A673 (cell line): ENCODE measurements around the gene LNPK. TPM values are rescaled to one million over a fixed set of nuclear protein-coding genes. Genes with fewer than 3 reads are reported as not detected.

ENCODE experiments used
- BruUV-seq: library from RNA; stranded (reverse); fragments of 400-500 nt; replicated peaks from 2 replicates; lab custom pipeline; 2021; lab: Mats Ljungman, UMichigan
- CTCF ChIA-PET: fragments of 300-600 bp; sonication (Branson Sonifier 250); formaldehyde crosslinking; loops from one replicate; lab custom pipeline; 2022; ENCODE audit warnings: antibody characterized with exemption; lab: Charles Lee
- POLR2A ChIA-PET: fragments of 300-600 bp; sonication (Branson Sonifier 250); formaldehyde crosslinking; loops from one replicate; lab custom pipeline; 2022; ENCODE audit warnings: antibody characterized with exemption; ENCODE audit not compliant: low non-redundant PET; lab: Charles Lee
- DNase-seq: peaks from one replicate; pipeline ENCODE4 v3.0.0-alpha.2; 2015; ENCODE audit warnings: low spot score
- H3K27ac ChIP-seq: fragments of 200-600 bp; sonication (generic); 2 replicates; pipeline ENCODE4 v1.5.1; 2016; ENCODE audit warnings: mixed run types, low read depth, mild to moderate bottlenecking, mixed read lengths, antibody characterized with exemption, low read length; ENCODE audit not compliant: poor library complexity, severe bottlenecking
- H3K27me3 ChIP-seq: fragments of 200-600 bp; sonication (generic); replicated peaks from 2 replicates; pipeline ENCODE4 v1.6.1; 2017; ENCODE audit warnings: mixed run types, low read depth, mild to moderate bottlenecking, mixed read lengths, antibody characterized with exemption, low read length; ENCODE audit not compliant: insufficient read depth, poor library complexity
- H3K36me3 ChIP-seq: fragments of 200-600 bp; sonication (generic); 2 replicates; pipeline ENCODE4 v1.6.1; 2016; ENCODE audit warnings: mixed run types, mild to moderate bottlenecking, mixed read lengths, antibody characterized with exemption, low read length; ENCODE audit not compliant: insufficient read depth, poor library complexity, severe bottlenecking
- H3K4me1 ChIP-seq: fragments of 200-600 bp; sonication (generic); 2 replicates; pipeline ENCODE4 v1.6.1; 2017; ENCODE audit warnings: mixed run types, mild to moderate bottlenecking, mixed read lengths, antibody characterized with exemption, low read length; ENCODE audit not compliant: insufficient read depth, poor library complexity, severe bottlenecking
- H3K4me3 ChIP-seq: fragments of 200-600 bp; sonication (generic); 2 replicates; pipeline ENCODE4 v1.5.1; 2016; ENCODE audit warnings: low read depth, mixed run types, mild to moderate bottlenecking, mixed read lengths, low read length; ENCODE audit not compliant: poor library complexity, severe bottlenecking
- H3K9me3 ChIP-seq: fragments of 200-600 bp; sonication (generic); 2 replicates; pipeline ENCODE4 v1.6.1; 2016; ENCODE audit warnings: mixed run types, low read depth, mild to moderate bottlenecking, mixed read lengths, antibody characterized with exemption, low read length; ENCODE audit not compliant: poor library complexity, severe bottlenecking
- CTCF ChIP-seq: fragments of 300-800, 200-600 bp; sonication (generic); conservative IDR thresholded peaks from 2 replicates; pipeline ENCODE4 v1.5.1; 2017; ENCODE audit warnings: low read depth, mild to moderate bottlenecking, antibody characterized with exemption, low read length, moderate library complexity, mixed read lengths
- EZH2 ChIP-seq: fragments of 200-600 bp; sonication (generic); IDR thresholded peaks from 2 replicates; pipeline ENCODE4 v1.6.1; 2017; ENCODE audit warnings: borderline replicate concordance, low read depth, mild to moderate bottlenecking, mixed read lengths, antibody characterized with exemption, low read length; ENCODE audit not compliant: poor library complexity, severe bottlenecking
- intact Hi-C: fragments of 100-400 bp; cut with micrococcal nuclease; formaldehyde crosslinking; loops from one replicate; pipeline ENCODE4 v1.10.0; 2022; ENCODE audit not compliant: unreplicated experiment
- total RNA-seq: library from RNA; stranded (reverse); gene quantifications from 2 replicates; pipeline ENCODE4 v1.2.3, GENCODE V29; 2021

LNPK gene
- total RNA-seq, 1 experiment from 2014 or later, result 46.6 TPM

- peaks cover 14% of the 10 kb centered on the region for H3K27me3 ChIP-seq
- no peaks in the 10 kb centered on the region for H3K36me3 ChIP-seq
- no TSS peak for BruUV-seq
- intact Hi-C loops, result no loop called here
- POLR2A ChIA-PET, result no interaction called here
- no peaks in the 10 kb centered on the region for H3K9me3 ChIP-seq
- H3K27ac ChIP-seq, result no peak overlapping the region
- no peaks in the 10 kb centered on the region for H3K4me1 ChIP-seq
- CTCF ChIA-PET, result no interaction called here
- no peak for DNase-seq
- no peak for TF ChIP-seq CTCF
- TF ChIP-seq EZH2, result no peak
- no peak overlapping the region for H3K4me3 ChIP-seq
Measured at GRCh38 chr2:176024083-176024482, 22.0 kb upstream of the LNPK start.

GRCh38 chr2:176022048-176022447 is 20.0 kb upstream of the LNPK start:
- Histone ChIP-seq H3K4me1 (no peaks in the 10 kb centered on the region), H3K36me3 (no peaks in the 10 kb centered on the region), H3K9me3 (no peaks in the 10 kb centered on the region), H3K4me3 (no peak overlapping the region), H3K27ac (no peak overlapping the region), H3K27me3 (peaks cover 8% of the 10 kb centered on the region)
- no TSS peak for BruUV-seq
- POLR2A ChIA-PET, result no interaction called here
- intact Hi-C loops, result no loop called here
- CTCF ChIA-PET, result no interaction called here
- no peak for DNase-seq
- TF ChIP-seq CTCF (no peak), EZH2 (no peak)

DNA sequence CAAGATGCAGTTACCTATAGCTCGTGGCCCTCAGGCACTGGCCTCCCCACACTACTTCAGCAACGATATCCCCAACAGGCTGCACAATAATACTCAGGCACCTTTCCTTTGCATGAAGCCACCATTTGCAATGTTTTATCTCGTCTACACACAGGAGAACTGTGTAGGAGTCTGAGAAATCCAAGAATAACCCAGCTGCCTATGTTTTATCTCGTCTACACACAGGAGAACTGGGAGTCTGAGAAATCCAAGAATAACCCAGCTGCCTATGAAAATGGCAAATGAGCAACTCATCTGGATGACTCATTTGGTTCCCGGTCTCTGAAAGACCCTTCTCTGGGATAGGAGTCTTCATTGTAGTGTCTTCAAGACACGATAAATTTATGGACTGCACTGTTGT is 18.3 kb upstream of the LNPK start:
- CTCF ChIA-PET, result no interaction called here

More for the DNA sequence above, 18.3 kb upstream of the LNPK start:
- POLR2A ChIA-PET, result no interaction called here
- Histone ChIP-seq H3K36me3 (no peaks in the 10 kb centered on the region), H3K27me3 (no peaks in the 10 kb centered on the region), H3K9me3 (no peaks in the 10 kb centered on the region), H3K4me1 (no peaks in the 10 kb centered on the region), H3K4me3 (no peak overlapping the region), H3K27ac (no peak overlapping the region)
- no peak for TF ChIP-seq EZH2
- TF ChIP-seq CTCF, result no peak
- intact Hi-C loops, result no loop called here
- no TSS peak for BruUV-seq
- no peak for DNase-seq
